Stomach (tissue), 4 donors: ENCODE results near the gene KAT7.

Source experiments
- CTCF ChIP-seq, 7 experiments: fragments of 450-650 bp in 4 of 7; fragments of 200-600 bp in 3 of 7; sonication (generic) in 3 of 7; IDR thresholded peaks; one replicate each; pipeline ENCODE4 v1.5.1; 2016 to 2019; ENCODE audit warnings: antibody characterized with exemption in 7 of 7, control low read depth in 2 of 7, mild to moderate bottlenecking in 1 of 7
- EP300 ChIP-seq: sonication (generic); formaldehyde crosslinking; IDR thresholded peaks from one replicate; pipeline ENCODE4 v1.6.1; 2017; ENCODE audit warnings: antibody characterized with exemption
- POLR2A ChIP-seq, 4 donors: fragments of 450-650 bp; IDR thresholded peaks; one replicate each; pipeline ENCODE4 v1.6.1; 2016; ENCODE audit warnings: antibody characterized with exemption in 4 of 4, control low read depth in 2 of 4, mild to moderate bottlenecking in 1 of 4, moderate library complexity in 1 of 4

GRCh38 chr17:49825645-49826044 lies 37.2 kb downstream of the KAT7 start:
- TF ChIP-seq EP300, result no peak
- no peak for TF ChIP-seq CTCF (IDR thresholded peaks at IDR 0.05)
- TF ChIP-seq POLR2A (IDR thresholded peaks at IDR 0.05), result no peak
